GM18907 (cell line): Measurements from ENCODE around the gene KLHL8.

Experiments used
- ATAC-seq: cut with Tn5 transposase; IDR thresholded peaks from one replicate; pipeline ENCODE4 v1.9.1; 2021; ENCODE audit warnings: mild to moderate bottlenecking, moderate library complexity; ENCODE audit not compliant: unreplicated experiment

KLHL8 gene

GRCh38 chr4:87220094-87220822 lies at the start of gene KLHL8:
KLHL8 (minus strand) TSS chr4:87220618; CDS start chr4:87195539, 25,079 bp downstream.
- peak; percentile 95 for ATAC-seq

- no peak for ATAC-seq
Measured at GRCh38 chr4:87270144-87270543, 49.7 kb upstream of the KLHL8 start.

GRCh38 chr4:87268411-87268810 lies 48.0 kb upstream of the KLHL8 start:
- no peak for ATAC-seq

GRCh38 chr4:87266986-87267385 lies 46.6 kb upstream of the KLHL8 start:
- ATAC-seq, result no peak

GRCh38 chr4:87262886-87263285 lies 42.5 kb upstream of the KLHL8 start:
- no peak for ATAC-seq

- no peak for ATAC-seq
Measured at GRCh38 chr4:87260477-87260876, 40.1 kb upstream of the KLHL8 start.

- ATAC-seq, result no peak
Measured at GRCh38 chr4:87258677-87259076, 38.3 kb upstream of the KLHL8 start.

- ATAC-seq, result no peak
Measured at GRCh38 chr4:87257523-87257922, 37.1 kb upstream of the KLHL8 start.

GRCh38 chr4:87255755-87256154 lies 35.3 kb upstream of the KLHL8 start:
- ATAC-seq, result no peak

GRCh38 chr4:87251106-87251505 lies 30.7 kb upstream of the KLHL8 start:
- no peak for ATAC-seq

GRCh38 chr4:87250294-87250693 lies 29.9 kb upstream of the KLHL8 start:
- ATAC-seq, result no peak

- no peak for ATAC-seq
Measured at GRCh38 chr4:87249332-87250019, 29.1 kb upstream of the KLHL8 start.

- ATAC-seq, result no peak
Measured at GRCh38 chr4:87243426-87244053, 23.1 kb upstream of the KLHL8 start.

GRCh38 chr4:87241336-87241735 lies 20.9 kb upstream of the KLHL8 start:
- ATAC-seq, result no peak

GRCh38 chr4:87240341-87240740 lies 19.9 kb upstream of the KLHL8 start:
- ATAC-seq, result no peak

GRCh38 chr4:87239821-87240220 lies 19.4 kb upstream of the KLHL8 start:
- ATAC-seq, result no peak

- ATAC-seq, result no peak
Measured at GRCh38 chr4:87239194-87239593, 18.8 kb upstream of the KLHL8 start.

GRCh38 chr4:87236861-87237260 lies 16.4 kb upstream of the KLHL8 start:
- ATAC-seq, result no peak

GRCh38 chr4:87235020-87235671 lies 14.7 kb upstream of the KLHL8 start:
- ATAC-seq, result no peak

GRCh38 chr4:87232216-87232615 lies 11.8 kb upstream of the KLHL8 start:
- no peak for ATAC-seq

- ATAC-seq, result no peak
Measured at GRCh38 chr4:87230806-87231205, 10.4 kb upstream of the KLHL8 start.

GRCh38 chr4:87229979-87230378 lies 9.6 kb upstream of the KLHL8 start:
- ATAC-seq, result no peak
